ENCODE measurements around the gene PLEKHA6.

The PLEKHA6 gene, protein sequence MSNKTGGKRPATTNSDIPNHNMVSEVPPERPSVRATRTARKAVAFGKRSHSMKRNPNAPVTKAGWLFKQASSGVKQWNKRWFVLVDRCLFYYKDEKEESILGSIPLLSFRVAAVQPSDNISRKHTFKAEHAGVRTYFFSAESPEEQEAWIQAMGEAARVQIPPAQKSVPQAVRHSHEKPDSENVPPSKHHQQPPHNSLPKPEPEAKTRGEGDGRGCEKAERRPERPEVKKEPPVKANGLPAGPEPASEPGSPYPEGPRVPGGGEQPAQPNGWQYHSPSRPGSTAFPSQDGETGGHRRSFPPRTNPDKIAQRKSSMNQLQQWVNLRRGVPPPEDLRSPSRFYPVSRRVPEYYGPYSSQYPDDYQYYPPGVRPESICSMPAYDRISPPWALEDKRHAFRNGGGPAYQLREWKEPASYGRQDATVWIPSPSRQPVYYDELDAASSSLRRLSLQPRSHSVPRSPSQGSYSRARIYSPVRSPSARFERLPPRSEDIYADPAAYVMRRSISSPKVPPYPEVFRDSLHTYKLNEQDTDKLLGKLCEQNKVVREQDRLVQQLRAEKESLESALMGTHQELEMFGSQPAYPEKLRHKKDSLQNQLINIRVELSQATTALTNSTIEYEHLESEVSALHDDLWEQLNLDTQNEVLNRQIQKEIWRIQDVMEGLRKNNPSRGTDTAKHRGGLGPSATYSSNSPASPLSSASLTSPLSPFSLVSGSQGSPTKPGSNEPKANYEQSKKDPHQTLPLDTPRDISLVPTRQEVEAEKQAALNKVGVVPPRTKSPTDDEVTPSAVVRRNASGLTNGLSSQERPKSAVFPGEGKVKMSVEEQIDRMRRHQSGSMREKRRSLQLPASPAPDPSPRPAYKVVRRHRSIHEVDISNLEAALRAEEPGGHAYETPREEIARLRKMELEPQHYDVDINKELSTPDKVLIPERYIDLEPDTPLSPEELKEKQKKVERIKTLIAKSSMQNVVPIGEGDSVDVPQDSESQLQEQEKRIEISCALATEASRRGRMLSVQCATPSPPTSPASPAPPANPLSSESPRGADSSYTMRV

DNA sequence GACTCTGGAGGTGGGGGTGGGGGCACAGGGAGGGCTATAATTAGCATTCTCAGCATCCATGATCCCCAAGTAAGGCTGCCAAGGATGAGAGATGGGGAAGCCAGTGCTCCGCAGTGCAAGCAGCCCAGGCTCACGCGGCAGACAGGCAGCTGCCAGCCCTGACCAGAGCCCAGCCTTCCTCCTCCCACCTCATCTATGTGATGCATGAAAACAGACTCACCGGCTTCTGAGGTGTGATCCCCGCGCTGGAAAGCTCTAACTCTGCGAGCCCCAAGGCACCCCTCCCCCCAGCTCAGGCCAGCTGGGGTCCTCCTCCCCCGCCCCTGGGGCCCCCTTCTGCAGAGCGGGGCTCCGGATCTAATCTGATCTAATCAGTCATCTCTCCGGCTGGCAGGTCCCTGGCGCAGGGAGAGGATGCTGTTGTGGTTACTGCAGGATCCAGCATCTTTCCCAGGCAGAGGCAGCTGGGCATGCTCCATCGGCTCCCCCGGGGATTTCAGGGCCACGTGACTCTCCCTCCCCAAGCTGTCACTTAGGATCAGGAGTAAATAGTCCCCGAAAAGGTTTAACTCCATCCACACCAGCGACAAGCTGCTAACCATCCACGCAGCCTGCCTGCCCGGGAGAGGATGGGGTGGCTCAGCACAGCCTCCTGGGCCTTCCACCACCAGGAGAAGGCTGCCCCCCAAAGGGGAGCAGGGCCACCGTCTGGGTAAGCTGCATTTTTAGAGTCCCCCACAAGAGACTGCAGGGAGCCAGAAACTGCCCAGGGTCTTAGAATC lies at the start of gene PLEKHA6:
TSS of gene PLEKHA6 (minus strand) at position 456 of the 782 bp plus-strand sequence. CDS start 86,202 bp downstream, outside the sequence.
- Histone ChIP-seq H3K4me3 (no peak within 1 kb of the TSS), H3K4me1 (peaks cover 4% of the 10 kb centered on the region; the same call in 1 of the 2 replicates), H3K9me3 (no peaks in the 10 kb centered on the region), H3K27me3 (ENCODE audit: low read depth) (peaks cover 23% of the 10 kb centered on the region), H3K36me3 (replicated peaks) (no peaks in the 10 kb centered on the region)
- DNase-seq (ENCODE audit: low spot score in 2 of 2), result peak in 1 of 2 experiments; percentile 55
- in situ Hi-C loops (cut with MboI; ENCODE audit: low sequenced_read_pairs), result loop anchor here (5.0 to 25.0 kb wide), 2 partner anchors 202 to 497 kb away; partner anchors contain the start of gene SNRPE

DNA sequence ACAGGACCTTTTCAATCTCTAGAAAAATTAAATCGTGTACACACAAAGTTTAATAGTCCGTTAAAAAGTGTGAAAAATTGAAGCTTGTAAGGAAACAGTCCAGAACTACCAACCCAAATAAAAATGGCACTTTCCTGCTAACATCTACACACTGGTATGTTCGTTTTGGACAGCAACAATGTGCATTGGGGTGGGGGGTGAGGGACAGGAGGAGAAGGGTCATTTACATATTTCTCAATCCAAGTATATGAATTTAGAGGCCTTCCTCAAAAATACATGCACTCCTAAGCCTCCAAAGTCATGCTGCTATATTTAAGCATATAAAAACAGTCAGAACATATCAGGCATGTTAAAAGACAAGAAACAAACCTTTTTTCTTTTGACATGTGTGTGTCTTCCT lies 49.4 kb upstream of the PLEKHA6 start:
- peaks cover 9% of the 10 kb centered on the region for H3K4me1 ChIP-seq
- DNase-seq (ENCODE audit: low spot score in 2 of 2), result peak in 1 of 2 experiments; percentile 44
- H3K9me3 ChIP-seq, result no peaks in the 10 kb centered on the region
- no peaks in the 10 kb centered on the region for H3K27me3 ChIP-seq (ENCODE audit: low read depth)
- H3K4me3 ChIP-seq, result peak overlapping the region; percentile 93
- H3K36me3 ChIP-seq (replicated peaks), result peaks cover 31% of the 10 kb centered on the region
- in situ Hi-C loops (cut with MboI; ENCODE audit: low sequenced_read_pairs), result no loop called here

DNA sequence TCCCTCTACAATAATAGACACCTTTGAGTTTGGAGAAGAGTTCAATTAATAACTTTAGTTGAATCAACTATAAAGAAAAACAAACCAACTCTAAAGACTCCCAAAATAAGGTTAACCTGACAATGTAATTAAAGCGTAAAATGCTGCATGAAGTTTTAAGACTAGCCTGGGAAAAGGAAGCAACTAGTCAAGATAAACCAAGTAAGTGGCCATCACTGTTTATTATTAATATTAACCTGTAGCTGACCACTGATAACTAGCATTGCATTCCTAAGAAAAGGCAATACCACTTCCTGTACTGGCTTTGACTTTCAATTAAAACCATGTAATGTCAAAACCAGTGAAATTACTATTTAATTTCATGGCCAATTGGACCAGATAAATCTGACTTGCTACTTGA lies 48.9 kb upstream of the PLEKHA6 start:
- no peak for DNase-seq (ENCODE audit: low spot score in 2 of 2)
- Histone ChIP-seq H3K4me3 (peak overlapping the region; percentile 93), H3K36me3 (replicated peaks) (peaks cover 36% of the 10 kb centered on the region), H3K9me3 (no peaks in the 10 kb centered on the region), H3K27me3 (ENCODE audit: low read depth) (no peaks in the 10 kb centered on the region), H3K4me1 (peaks cover 9% of the 10 kb centered on the region)
- in situ Hi-C loops (cut with MboI; ENCODE audit: low sequenced_read_pairs), result no loop called here

DNA sequence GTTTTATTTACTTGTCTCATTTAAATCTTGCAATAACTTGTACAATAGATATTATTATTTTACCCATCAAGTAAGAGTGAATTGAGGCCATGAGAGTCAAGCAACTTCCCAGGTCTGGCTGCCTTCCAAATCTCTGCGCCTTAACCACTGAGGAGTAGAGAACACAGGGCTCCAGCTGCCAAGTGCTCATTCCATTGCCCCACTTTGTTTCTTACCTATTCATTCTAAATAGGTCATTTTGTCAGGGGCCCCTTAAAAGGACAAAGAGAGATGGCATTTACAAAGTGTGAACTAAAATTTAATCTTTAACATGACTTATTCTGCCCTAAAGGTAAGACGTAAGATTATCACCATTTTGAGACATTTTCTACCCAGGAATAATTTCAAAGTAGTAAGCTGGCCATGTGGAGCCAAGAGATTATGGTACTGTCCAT lies 48.4 kb upstream of the PLEKHA6 start:
- Histone ChIP-seq H3K36me3 (replicated peaks) (peaks cover 41% of the 10 kb centered on the region), H3K4me1 (peaks cover 9% of the 10 kb centered on the region), H3K4me3 (peak overlapping the region; percentile 93), H3K9me3 (no peaks in the 10 kb centered on the region), H3K27me3 (ENCODE audit: low read depth) (no peaks in the 10 kb centered on the region)
- in situ Hi-C loops (cut with MboI; ENCODE audit: low sequenced_read_pairs), result no loop called here
- DNase-seq (ENCODE audit: low spot score in 2 of 2), result peak; percentile 86 to 90

DNA sequence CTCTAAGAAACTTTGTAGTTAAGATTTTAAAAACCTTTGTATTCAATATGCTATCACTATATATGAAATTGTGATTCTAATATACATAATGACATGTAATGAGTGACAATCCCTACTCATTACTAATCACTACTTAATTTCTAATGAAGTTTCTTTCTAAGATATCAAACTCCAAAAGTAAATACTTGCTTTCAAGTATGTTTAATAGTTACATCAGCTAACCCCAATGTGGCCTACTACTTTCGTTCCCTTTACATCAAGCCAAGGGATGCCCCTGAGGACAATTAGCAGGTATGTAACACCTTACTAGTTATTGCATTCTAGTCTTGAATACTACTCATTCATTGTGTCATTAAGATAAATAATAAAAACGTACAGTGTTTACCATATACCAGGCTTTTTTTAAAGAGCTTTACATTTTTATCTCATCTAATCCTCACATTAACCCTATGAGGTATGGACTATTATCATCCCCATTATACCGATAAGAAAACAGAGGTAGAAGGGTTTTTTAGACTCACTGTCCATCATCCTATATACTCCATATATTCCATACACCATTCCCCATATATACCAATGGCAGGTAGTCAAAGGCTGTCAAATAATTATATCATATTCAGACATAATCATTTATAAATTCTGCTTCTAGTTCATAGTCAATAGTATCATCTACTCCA lies 47.7 kb upstream of the PLEKHA6 start:
- peaks cover 46% of the 10 kb centered on the region for H3K36me3 ChIP-seq (replicated peaks)
- no peaks in the 10 kb centered on the region for H3K9me3 ChIP-seq
- in situ Hi-C loops (cut with MboI; ENCODE audit: low sequenced_read_pairs), result no loop called here
- H3K4me3 ChIP-seq, result peak overlapping the region; percentile 93
- H3K27me3 ChIP-seq (ENCODE audit: low read depth), result no peaks in the 10 kb centered on the region
- peaks cover 9% of the 10 kb centered on the region for H3K4me1 ChIP-seq
- no peak for DNase-seq (ENCODE audit: low spot score in 2 of 2)

DNA sequence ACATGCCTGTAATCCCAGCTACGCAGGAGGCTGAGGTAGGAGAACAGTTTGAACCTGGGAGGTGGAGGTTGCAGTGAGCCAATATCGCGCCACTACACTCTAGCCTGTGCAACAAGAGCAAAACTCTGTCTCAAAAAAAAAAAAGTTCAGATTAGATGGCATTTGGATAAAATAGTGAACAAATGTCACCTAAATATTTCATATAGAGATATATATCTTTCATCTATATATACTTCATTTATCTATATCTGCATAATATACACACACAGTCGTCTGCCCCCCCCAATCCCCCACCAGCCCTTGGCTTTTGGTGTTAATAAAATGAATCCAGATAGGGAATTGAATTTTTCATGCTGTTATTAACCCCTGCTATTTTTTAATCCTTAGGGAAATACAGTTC lies 46.9 kb upstream of the PLEKHA6 start:
- in situ Hi-C loops (cut with MboI; ENCODE audit: low sequenced_read_pairs), result no loop called here
- H3K4me3 ChIP-seq, result peak overlapping the region; percentile 93
- H3K9me3 ChIP-seq, result no peaks in the 10 kb centered on the region
- peaks cover 5% of the 10 kb centered on the region for H3K4me1 ChIP-seq
- DNase-seq (ENCODE audit: low spot score in 2 of 2), result no peak
- H3K36me3 ChIP-seq (replicated peaks), result peaks cover 51% of the 10 kb centered on the region
- H3K27me3 ChIP-seq (ENCODE audit: low read depth), result no peaks in the 10 kb centered on the region

DNA sequence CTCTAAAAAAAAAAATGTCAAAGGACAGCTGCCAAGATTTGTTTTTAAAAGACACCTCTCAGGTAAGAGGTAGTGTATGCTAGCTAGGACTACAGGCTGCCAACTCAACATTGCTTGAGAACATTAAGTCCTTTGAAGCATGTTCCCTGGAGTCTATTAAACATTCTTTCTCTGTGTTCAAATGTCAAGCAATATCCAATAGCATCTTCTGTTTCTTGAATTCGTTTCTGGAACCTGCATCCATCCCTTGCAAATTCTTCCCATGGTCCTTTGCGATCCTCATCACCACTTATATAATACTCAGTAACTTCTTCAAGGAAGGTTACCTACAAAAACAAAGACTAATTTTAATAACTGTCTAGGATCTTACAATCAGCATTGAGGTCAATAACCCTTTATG lies 46.3 kb upstream of the PLEKHA6 start:
- Histone ChIP-seq H3K4me1 (peaks cover 5% of the 10 kb centered on the region), H3K27me3 (ENCODE audit: low read depth) (no peaks in the 10 kb centered on the region), H3K4me3 (peak overlapping the region; percentile 93), H3K9me3 (no peaks in the 10 kb centered on the region), H3K36me3 (replicated peaks) (peaks cover 46% of the 10 kb centered on the region)
- in situ Hi-C loops (cut with MboI; ENCODE audit: low sequenced_read_pairs), result no loop called here
- peak in 1 of 2 experiments; percentile 19 for DNase-seq (ENCODE audit: low spot score in 2 of 2)

DNA sequence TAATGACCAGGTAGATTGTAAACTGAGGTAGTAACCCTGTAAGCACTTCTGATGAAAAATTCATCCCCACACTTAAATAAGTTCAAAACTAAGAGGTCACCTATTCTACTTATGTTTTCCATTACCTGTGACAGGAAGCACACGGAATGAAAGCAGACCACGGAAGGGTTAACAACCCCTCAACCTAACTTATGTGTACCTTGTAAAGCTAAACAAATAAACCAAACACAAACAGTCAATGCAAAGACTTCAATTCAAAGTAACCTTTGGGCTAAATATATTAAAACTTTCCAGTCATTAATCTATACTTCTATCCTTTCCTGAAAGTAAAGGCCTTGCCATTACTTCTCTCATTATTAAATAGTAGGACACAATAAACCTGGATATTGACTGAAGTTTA lies 44.9 kb upstream of the PLEKHA6 start:
- H3K4me1 ChIP-seq, result peaks cover 5% of the 10 kb centered on the region
- DNase-seq (ENCODE audit: low spot score in 2 of 2), result no peak
- peaks cover 49% of the 10 kb centered on the region for H3K36me3 ChIP-seq (replicated peaks)
- H3K9me3 ChIP-seq, result no peaks in the 10 kb centered on the region
- H3K27me3 ChIP-seq (ENCODE audit: low read depth), result no peaks in the 10 kb centered on the region
- in situ Hi-C loops (cut with MboI; ENCODE audit: low sequenced_read_pairs), result no loop called here
- H3K4me3 ChIP-seq, result no peak overlapping the region

DNA sequence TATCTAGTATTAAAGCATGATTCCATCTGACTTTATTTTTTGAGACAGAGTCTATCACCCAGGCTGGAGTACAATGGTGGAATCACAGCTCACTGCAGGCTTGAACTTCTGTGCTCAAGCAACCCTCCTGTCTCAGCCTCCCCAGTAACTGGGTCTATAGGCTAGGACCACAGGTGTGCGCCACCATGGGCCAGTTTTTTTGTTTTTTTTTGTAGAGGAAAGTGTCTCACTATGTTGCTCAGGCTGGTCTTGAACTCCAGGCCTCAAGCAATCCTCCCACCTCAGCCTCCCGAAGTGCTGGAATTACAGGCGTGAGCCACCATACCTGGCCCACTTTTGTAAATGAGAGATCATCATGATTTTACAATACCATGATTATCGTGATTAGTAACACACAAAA lies 42.7 kb upstream of the PLEKHA6 start:
- Histone ChIP-seq H3K4me3 (no peak overlapping the region), H3K27me3 (ENCODE audit: low read depth) (no peaks in the 10 kb centered on the region), H3K4me1 (peaks cover 5% of the 10 kb centered on the region), H3K36me3 (replicated peaks) (peaks cover 52% of the 10 kb centered on the region), H3K9me3 (no peaks in the 10 kb centered on the region)
- in situ Hi-C loops (cut with MboI; ENCODE audit: low sequenced_read_pairs), result no loop called here
- DNase-seq (ENCODE audit: low spot score in 2 of 2), result no peak

DNA sequence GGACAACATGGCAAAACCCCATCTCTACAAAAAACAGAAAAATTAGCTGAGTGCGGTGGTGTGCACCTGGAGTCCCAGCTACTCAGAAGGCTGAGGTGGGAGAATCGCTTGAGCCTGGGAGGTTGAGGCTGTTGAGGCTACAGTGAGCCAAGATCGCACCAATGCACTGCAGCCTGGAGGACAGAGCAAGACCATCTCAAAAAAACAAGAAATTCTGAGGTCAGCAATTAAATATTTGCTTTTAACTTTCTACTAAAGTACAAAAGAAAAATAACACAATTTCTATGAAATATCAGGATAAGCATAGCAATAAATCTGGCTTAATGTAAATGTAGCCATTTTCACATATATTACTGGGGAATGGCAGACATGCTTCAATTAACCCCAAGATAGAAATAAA lies 42.0 kb upstream of the PLEKHA6 start:
- in situ Hi-C loops (cut with MboI; ENCODE audit: low sequenced_read_pairs), result no loop called here

DNA sequence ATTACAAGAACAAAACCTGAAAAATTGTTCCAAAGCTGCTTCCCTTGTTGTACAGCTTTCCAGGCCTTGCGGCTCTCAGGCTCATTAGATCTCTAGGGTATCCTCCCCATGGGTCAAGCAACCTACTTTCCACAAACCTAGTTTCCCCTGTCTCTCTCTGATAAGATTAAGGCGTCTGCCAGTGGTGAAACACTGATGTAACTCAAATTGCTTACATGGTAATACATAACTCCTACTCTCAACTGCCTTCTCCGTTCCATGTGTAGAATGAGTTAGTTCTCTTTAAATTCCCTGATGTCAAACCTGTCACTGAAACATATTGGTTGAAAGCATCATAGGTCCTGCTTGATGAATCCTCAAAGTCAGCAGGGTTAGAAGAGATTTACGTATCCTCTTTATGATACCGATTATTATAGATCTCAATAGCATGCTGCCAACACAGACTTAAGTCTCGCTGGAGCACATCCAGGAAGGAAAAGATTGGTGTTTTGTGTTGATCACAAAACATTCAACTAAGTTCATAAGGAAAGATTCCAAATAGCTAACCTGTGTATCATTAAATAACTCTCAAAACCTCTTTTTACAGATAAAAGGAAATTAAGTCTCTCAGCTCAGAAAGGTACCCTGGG lies 41.3 kb upstream of the PLEKHA6 start:
- Histone ChIP-seq H3K4me3 (no peak overlapping the region), H3K4me1 (peaks cover 2% of the 10 kb centered on the region), H3K36me3 (replicated peaks) (peaks cover 47% of the 10 kb centered on the region), H3K9me3 (no peaks in the 10 kb centered on the region), H3K27me3 (ENCODE audit: low read depth) (no peaks in the 10 kb centered on the region)
- DNase-seq (ENCODE audit: low spot score in 2 of 2), result no peak
- in situ Hi-C loops (cut with MboI; ENCODE audit: low sequenced_read_pairs), result no loop called here

More for the DNA sequence above, 42.0 kb upstream of the PLEKHA6 start:
- Histone ChIP-seq H3K4me3 (no peak overlapping the region), H3K4me1 (peaks cover 5% of the 10 kb centered on the region), H3K27me3 (ENCODE audit: low read depth) (no peaks in the 10 kb centered on the region), H3K36me3 (replicated peaks) (peaks cover 52% of the 10 kb centered on the region), H3K9me3 (no peaks in the 10 kb centered on the region)
- DNase-seq (ENCODE audit: low spot score in 2 of 2), result no peak

All from HAP-1 (cell line).